H1 (cell line): Measurements from ENCODE around the gene SERPING1. TPM values are rescaled to one million over a fixed set of nuclear protein-coding genes. Genes with fewer than 3 reads are reported as not detected.
A peak's percentile ranks its signal among the peaks of the same experiment; 100 is the strongest.

Source experiments
- CTBP2 ChIP-seq: IDR thresholded peaks from 2 replicates; pipeline ENCODE4 v1.7.0; 2011; ENCODE audit warnings: borderline replicate concordance, mild to moderate bottlenecking, moderate library complexity, mixed read lengths, low read length; ENCODE audit not compliant: insufficient read depth, insufficient read length
- RFX5 ChIP-seq: IDR thresholded peaks from 2 replicates; pipeline ENCODE4 v1.6.1; 2011; ENCODE audit warnings: low read depth, low read length, improper control_type of control experiment, borderline replicate concordance
- TBP ChIP-seq: IDR thresholded peaks from 2 replicates; pipeline ENCODE4 v1.6.1; 2011; ENCODE audit warnings: low read depth, low read length, improper control_type of control experiment
- polyA plus RNA-seq, 7 experiments: library from polyadenylated mRNA; depleted of rRNA in 3 of 7; stranded (reverse) in 5 of 7; unstranded in 2 of 7; fragments of >200 nt in 5 of 7; fragments of 200-250 nt in 2 of 7; gene quantifications; 1 replicate in 5 of 7; 2 replicates in 1 of 7; 4 replicates in 1 of 7; pipeline versions ENCODE4 v1.2.1 to v1.2.3, GENCODE V29; 2011 to 2013; ENCODE audit warnings: missing spikeins in 2 of 7, mixed read lengths in 2 of 7
- total RNA-seq: library from RNA; stranded (reverse); fragmentation: NEBNext Ultra II Directional; extraction: Animal tissue kit (Norgen Biotek cat#: 25700); gene quantifications from 2 replicates; pipeline ENCODE4 v1.2.1, GENCODE V29; 2021

SERPING1 gene
- total and polyA plus RNA-seq, 2 of the 8 experiments (the other 6 are each of a cell fraction or from before 2014, with no cell fraction given) = 50.9 to 54.8 TPM

DNA sequence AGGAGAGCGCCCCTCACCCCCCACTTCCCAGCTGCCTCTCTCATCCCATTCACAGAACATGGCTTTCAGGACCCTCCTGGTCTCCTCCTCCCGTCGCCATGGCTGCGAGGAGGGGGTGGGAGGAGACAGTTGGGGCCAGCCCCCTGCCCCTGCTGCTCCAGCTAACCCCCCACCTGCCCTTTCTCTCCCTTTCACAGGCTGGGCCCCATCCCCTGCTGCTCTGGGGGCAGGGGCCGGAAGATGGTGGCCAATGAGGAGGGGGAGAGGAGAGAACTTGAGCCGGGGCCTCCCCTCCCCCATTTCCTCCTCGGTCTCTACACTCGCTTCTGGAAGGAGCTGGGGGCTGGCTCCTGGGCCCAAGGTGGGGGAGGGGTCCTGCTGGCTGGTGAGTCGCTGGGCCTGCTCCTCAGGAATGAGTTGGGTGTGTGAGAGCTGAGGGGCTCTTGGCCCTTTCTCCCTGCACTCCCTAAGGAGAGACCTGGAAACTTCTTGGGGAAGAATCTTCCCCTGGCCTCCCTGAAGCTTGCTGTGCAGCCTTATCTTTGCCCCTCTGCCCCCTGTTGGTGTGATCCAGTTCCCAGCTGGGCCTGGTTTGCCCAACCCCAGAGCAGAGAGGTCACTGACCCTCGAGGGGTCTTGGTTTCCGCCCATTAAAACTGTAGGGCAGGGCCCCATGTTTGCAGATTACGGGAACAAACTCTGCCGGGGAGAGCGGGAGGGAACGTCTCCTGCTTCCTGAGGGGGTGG is 42.0 kb downstream of the SERPING1 start (continued):
- TF ChIP-seq RFX5 (0 out of 2 replicates have a peak, but pooled peaks have one; percentile 21), TBP (peak; percentile 71; the same call in 1 of the 2 replicates), CTBP2 (peak; percentile 92)
